ENCODE data around the gene DNA2.
"Not testable (repeated sequence)": the region's sequence is repeated elsewhere in the genome, so short reads cannot be mapped to it uniquely, and the experiment has no call there.

DNA2 gene

GRCh38 chr10:68449698-68450097 is 22.1 kb downstream of the DNA2 start:
- not testable (repeated sequence) for H3K4me3 ChIP-seq (ENCODE audit: low read depth, low read length); H3K9me3 ChIP-seq (ENCODE audit: control insufficient read depth, insufficient read depth, low read length); H3K27ac ChIP-seq (ENCODE audit: low read depth, low read length); H3K9ac ChIP-seq (ENCODE audit: low read depth, low read length); H3K27me3 ChIP-seq (ENCODE audit: control insufficient read depth, insufficient read depth, low read length); H3K4me1 ChIP-seq (ENCODE audit: control insufficient read depth, insufficient read depth, low read length)
- peaks cover 88% of the 10 kb centered on the region for H3K36me3 ChIP-seq (ENCODE audit: control insufficient read depth, insufficient read depth, low read length)

- no peak overlapping the region for H3K9ac ChIP-seq (ENCODE audit: low read depth, low read length)
- no peak overlapping the region for H3K4me3 ChIP-seq (ENCODE audit: low read depth, low read length)
- no peaks in the 10 kb centered on the region for H3K27me3 ChIP-seq (ENCODE audit: control insufficient read depth, insufficient read depth, low read length)
- H3K4me1 ChIP-seq (ENCODE audit: control insufficient read depth, insufficient read depth, low read length): no peaks in the 10 kb centered on the region
- no peaks in the 10 kb centered on the region for H3K9me3 ChIP-seq (ENCODE audit: control insufficient read depth, insufficient read depth, low read length)
- H3K36me3 ChIP-seq (ENCODE audit: control insufficient read depth, insufficient read depth, low read length): peaks cover 78% of the 10 kb centered on the region
- no peak overlapping the region for H3K27ac ChIP-seq (ENCODE audit: low read depth, low read length)
Observed at GRCh38 chr10:68446179-68446578, 25.6 kb downstream of the DNA2 start.

- H3K36me3 ChIP-seq (ENCODE audit: control insufficient read depth, insufficient read depth, low read length): peaks cover 65% of the 10 kb centered on the region
- no peak overlapping the region for H3K9ac ChIP-seq (ENCODE audit: low read depth, low read length)
- H3K9me3 ChIP-seq (ENCODE audit: control insufficient read depth, insufficient read depth, low read length): no peaks in the 10 kb centered on the region
- H3K27ac ChIP-seq (ENCODE audit: low read depth, low read length): no peak overlapping the region
- H3K4me1 ChIP-seq (ENCODE audit: control insufficient read depth, insufficient read depth, low read length): no peaks in the 10 kb centered on the region
- no peaks in the 10 kb centered on the region for H3K27me3 ChIP-seq (ENCODE audit: control insufficient read depth, insufficient read depth, low read length)
- no peak overlapping the region for H3K4me3 ChIP-seq (ENCODE audit: low read depth, low read length)
Observed at GRCh38 chr10:68442971-68443370, 28.8 kb downstream of the DNA2 start.

- H3K27me3 ChIP-seq (ENCODE audit: control insufficient read depth, insufficient read depth, low read length): no peaks in the 10 kb centered on the region
- H3K4me1 ChIP-seq (ENCODE audit: control insufficient read depth, insufficient read depth, low read length): no peaks in the 10 kb centered on the region
- no peak overlapping the region for H3K9ac ChIP-seq (ENCODE audit: low read depth, low read length)
- no peaks in the 10 kb centered on the region for H3K9me3 ChIP-seq (ENCODE audit: control insufficient read depth, insufficient read depth, low read length)
- H3K4me3 ChIP-seq (ENCODE audit: low read depth, low read length): no peak overlapping the region
- no peak overlapping the region for H3K27ac ChIP-seq (ENCODE audit: low read depth, low read length)
- peaks cover 71% of the 10 kb centered on the region for H3K36me3 ChIP-seq (ENCODE audit: control insufficient read depth, insufficient read depth, low read length)
Observed at GRCh38 chr10:68440898-68441297, 30.9 kb downstream of the DNA2 start.

GRCh38 chr10:68435803-68436202 is 36.0 kb downstream of the DNA2 start:
- Histone ChIP-seq H3K27ac (ENCODE audit: low read depth, low read length) (no peak overlapping the region), H3K36me3 (ENCODE audit: control insufficient read depth, insufficient read depth, low read length) (peaks cover 80% of the 10 kb centered on the region), H3K4me1 (ENCODE audit: control insufficient read depth, insufficient read depth, low read length) (no peaks in the 10 kb centered on the region), H3K4me3 (ENCODE audit: low read depth, low read length) (no peak overlapping the region), H3K9ac (ENCODE audit: low read depth, low read length) (no peak overlapping the region), H3K27me3 (ENCODE audit: control insufficient read depth, insufficient read depth, low read length) (no peaks in the 10 kb centered on the region), H3K9me3 (ENCODE audit: control insufficient read depth, insufficient read depth, low read length) (no peaks in the 10 kb centered on the region)

- peaks cover 80% of the 10 kb centered on the region for H3K36me3 ChIP-seq (ENCODE audit: control insufficient read depth, insufficient read depth, low read length)
Observed at GRCh38 chr10:68434657-68435056, 37.1 kb downstream of the DNA2 start.

GRCh38 chr10:68428396-68429104 is 43.2 kb downstream of the DNA2 start:
- Histone ChIP-seq H3K36me3 (ENCODE audit: control insufficient read depth, insufficient read depth, low read length) (peaks cover 74% of the 10 kb centered on the region), H3K9ac (ENCODE audit: low read depth, low read length) (no peak overlapping the region), H3K9me3 (ENCODE audit: control insufficient read depth, insufficient read depth, low read length) (no peaks in the 10 kb centered on the region), H3K4me1 (ENCODE audit: control insufficient read depth, insufficient read depth, low read length) (no peaks in the 10 kb centered on the region), H3K27ac (ENCODE audit: low read depth, low read length) (no peak overlapping the region), H3K4me3 (ENCODE audit: low read depth, low read length) (no peak overlapping the region), H3K27me3 (ENCODE audit: control insufficient read depth, insufficient read depth, low read length) (no peaks in the 10 kb centered on the region)

More at GRCh38 chr10:68434657-68435056, 37.1 kb downstream of the DNA2 start:
- Histone ChIP-seq H3K27ac (ENCODE audit: low read depth, low read length) (no peak overlapping the region), H3K9ac (ENCODE audit: low read depth, low read length) (no peak overlapping the region), H3K4me1 (ENCODE audit: control insufficient read depth, insufficient read depth, low read length) (no peaks in the 10 kb centered on the region), H3K4me3 (ENCODE audit: low read depth, low read length) (no peak overlapping the region), H3K9me3 (ENCODE audit: control insufficient read depth, insufficient read depth, low read length) (no peaks in the 10 kb centered on the region), H3K27me3 (ENCODE audit: control insufficient read depth, insufficient read depth, low read length) (no peaks in the 10 kb centered on the region)

- no peak overlapping the region for H3K27ac ChIP-seq (ENCODE audit: low read depth, low read length)
- no peaks in the 10 kb centered on the region for H3K4me1 ChIP-seq (ENCODE audit: control insufficient read depth, insufficient read depth, low read length)
- no peaks in the 10 kb centered on the region for H3K9me3 ChIP-seq (ENCODE audit: control insufficient read depth, insufficient read depth, low read length)
- H3K4me3 ChIP-seq (ENCODE audit: low read depth, low read length): no peak overlapping the region
- H3K27me3 ChIP-seq (ENCODE audit: control insufficient read depth, insufficient read depth, low read length): no peaks in the 10 kb centered on the region
- no peak overlapping the region for H3K9ac ChIP-seq (ENCODE audit: low read depth, low read length)
- H3K36me3 ChIP-seq (ENCODE audit: control insufficient read depth, insufficient read depth, low read length): peaks cover 76% of the 10 kb centered on the region
Observed at GRCh38 chr10:68424454-68425014, 47.2 kb downstream of the DNA2 start.

- H3K9me3 ChIP-seq (ENCODE audit: control insufficient read depth, insufficient read depth, low read length): no peaks in the 10 kb centered on the region
- H3K27ac ChIP-seq (ENCODE audit: low read depth, low read length): no peak overlapping the region
- H3K27me3 ChIP-seq (ENCODE audit: control insufficient read depth, insufficient read depth, low read length): no peaks in the 10 kb centered on the region
- no peaks in the 10 kb centered on the region for H3K4me1 ChIP-seq (ENCODE audit: control insufficient read depth, insufficient read depth, low read length)
- H3K4me3 ChIP-seq (ENCODE audit: low read depth, low read length): no peak overlapping the region
- peaks cover 77% of the 10 kb centered on the region for H3K36me3 ChIP-seq (ENCODE audit: control insufficient read depth, insufficient read depth, low read length)
- no peak overlapping the region for H3K9ac ChIP-seq (ENCODE audit: low read depth, low read length)
Observed at GRCh38 chr10:68423522-68423921, 48.3 kb downstream of the DNA2 start.

GRCh38 chr10:68419376-68419775 is 52.4 kb downstream of the DNA2 start:
- Histone ChIP-seq H3K36me3 (ENCODE audit: control insufficient read depth, insufficient read depth, low read length) (peaks cover 93% of the 10 kb centered on the region), H3K9ac (ENCODE audit: low read depth, low read length) (no peak overlapping the region), H3K27ac (ENCODE audit: low read depth, low read length) (no peak overlapping the region), H3K9me3 (ENCODE audit: control insufficient read depth, insufficient read depth, low read length) (no peaks in the 10 kb centered on the region), H3K27me3 (ENCODE audit: control insufficient read depth, insufficient read depth, low read length) (no peaks in the 10 kb centered on the region), H3K4me3 (ENCODE audit: low read depth, low read length) (no peak overlapping the region), H3K4me1 (ENCODE audit: control insufficient read depth, insufficient read depth, low read length) (no peaks in the 10 kb centered on the region)

- no peak overlapping the region for H3K4me3 ChIP-seq (ENCODE audit: low read depth, low read length)
- H3K4me1 ChIP-seq (ENCODE audit: control insufficient read depth, insufficient read depth, low read length): peaks cover 7% of the 10 kb centered on the region; the same call in 1 of the 2 replicates
- H3K36me3 ChIP-seq (ENCODE audit: control insufficient read depth, insufficient read depth, low read length): peaks cover 1% of the 10 kb centered on the region; the same call in 1 of the 2 replicates
- no peaks in the 10 kb centered on the region for H3K27me3 ChIP-seq (ENCODE audit: control insufficient read depth, insufficient read depth, low read length)
- H3K27ac ChIP-seq (ENCODE audit: low read depth, low read length): no peak overlapping the region
- H3K9ac ChIP-seq (ENCODE audit: low read depth, low read length): no peak overlapping the region
- no peaks in the 10 kb centered on the region for H3K9me3 ChIP-seq (ENCODE audit: control insufficient read depth, insufficient read depth, low read length)
Observed at GRCh38 chr10:68408898-68409518, 62.8 kb downstream of the DNA2 start.

All from HUES48 (cell line).